Activated CD8-positive, alpha-beta T cell treated with anti-CD3 and anti-CD28 coated beads, Interleukin-2, amount 10 ng/mL, durations not matched to agents 7 days and 5 days (primary cell): ENCODE measurements around the gene SUCO. TPM values are rescaled to one million over a fixed set of nuclear protein-coding genes. Genes with fewer than 3 reads are reported as not detected.

Source experiments
- ATAC-seq: fragments of 150-1000 bp; cut with Tn5 transposase; one replicate; pipeline ENCODE4 v1.10.0; 2021; ENCODE audit warnings: moderate library complexity
- CTCF ChIA-PET: fragments of 350-600 bp; sonication (Branson Sonifier 250); formaldehyde crosslinking; loops from one replicate; lab custom pipeline; 2021; ENCODE audit warnings: antibody characterized with exemption; lab: Charles Lee
- POLR2A ChIA-PET: fragments of 350-600 bp; sonication (Branson Sonifier 250); formaldehyde crosslinking; loops from one replicate; lab custom pipeline; 2021; ENCODE audit warnings: antibody characterized with exemption; lab: Charles Lee
- DNase-seq: peaks from one replicate; pipeline ENCODE4 v3.0.0-alpha.2; 2020
- H3K27ac Mint-ChIP-seq: one replicate; pipeline ENCODE4 v1.8.0; 2021; ENCODE audit warnings: mild to moderate bottlenecking, mixed read lengths
- H3K27me3 Mint-ChIP-seq: one replicate; pipeline ENCODE4 v1.8.0; 2021; ENCODE audit warnings: low read depth, mixed read lengths
- H3K36me3 Mint-ChIP-seq: one replicate; pipeline ENCODE4 v1.8.0; 2021; ENCODE audit warnings: low read depth, mixed read lengths
- H3K4me1 Mint-ChIP-seq: one replicate; pipeline ENCODE4 v1.8.0; 2021; ENCODE audit warnings: low read depth, mixed read lengths
- H3K4me3 Mint-ChIP-seq: one replicate; pipeline ENCODE4 v1.8.0; 2021; ENCODE audit warnings: mild to moderate bottlenecking, mixed read lengths
- H3K9me3 Mint-ChIP-seq: one replicate; pipeline ENCODE4 v1.8.0; 2022; ENCODE audit warnings: mixed read lengths; ENCODE audit not compliant: insufficient read depth
- total RNA-seq, 2 experiments: library from RNA; stranded (reverse); gene quantifications; one replicate each; pipeline ENCODE4 v1.2.3, GENCODE V29; 2021

SUCO gene
- total RNA-seq, 2 experiments from 2014 or later: 38.4 to 42.6 TPM

DNA sequence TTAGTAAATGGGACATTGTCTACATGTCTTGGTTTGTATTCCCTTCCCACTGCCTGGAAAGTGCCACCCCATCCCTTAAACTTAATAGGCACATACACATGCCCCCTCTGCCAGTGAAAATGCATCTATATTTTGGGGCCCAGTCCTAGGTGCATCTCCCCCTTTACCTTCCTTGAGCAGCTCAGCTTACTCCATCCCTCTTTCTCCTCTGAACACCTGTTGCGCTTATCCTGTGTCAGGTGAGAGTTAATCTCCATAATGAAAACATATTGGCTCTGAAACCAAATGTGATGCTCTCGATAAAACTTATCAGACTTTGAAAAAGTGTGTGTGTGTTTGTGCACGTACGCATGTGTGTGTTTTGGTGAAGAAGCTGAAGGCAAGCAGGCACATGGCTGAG, 15.4 kb upstream of the SUCO start:
- POLR2A ChIA-PET: no interaction called here
- no peaks in the 10 kb centered on the region for H3K9me3 Mint-ChIP-seq
- no peaks in the 10 kb centered on the region for H3K4me1 Mint-ChIP-seq
- no peak for ATAC-seq
- H3K27me3 Mint-ChIP-seq: peaks cover 11% of the 10 kb centered on the region
- no peak for DNase-seq
- no peaks in the 10 kb centered on the region for H3K36me3 Mint-ChIP-seq
- no peak overlapping the region for H3K4me3 Mint-ChIP-seq
- CTCF ChIA-PET: no interaction called here
- no peak overlapping the region for H3K27ac Mint-ChIP-seq

DNA sequence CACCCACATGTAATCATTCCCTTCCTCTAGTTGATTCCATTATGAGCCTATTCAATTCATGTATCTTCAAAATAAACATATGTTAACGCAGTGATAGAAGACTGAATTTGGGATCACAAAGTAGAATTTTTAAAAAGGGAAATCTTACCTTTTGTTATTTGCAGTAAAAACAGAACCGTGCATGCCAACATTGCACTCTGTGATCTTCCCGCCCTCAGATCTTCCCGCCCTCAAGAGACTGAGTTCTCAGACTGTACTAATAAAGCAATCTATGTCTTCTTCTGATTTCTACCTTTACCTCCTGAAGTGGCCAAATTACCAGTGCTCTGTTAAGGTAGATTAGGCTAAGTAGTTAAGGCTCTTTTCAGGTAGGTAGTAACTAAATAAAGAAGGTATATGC, 3.6 kb upstream of the SUCO start:
- H3K4me1 Mint-ChIP-seq: peaks cover 11% of the 10 kb centered on the region
- ChIA-PET POLR2A (no interaction called here), CTCF (no interaction called here)
- DNase-seq (no peak), ATAC-seq (no peak)
- no peak overlapping the region for H3K4me3 Mint-ChIP-seq
- H3K9me3 Mint-ChIP-seq: no peaks in the 10 kb centered on the region
- H3K36me3 Mint-ChIP-seq: peaks cover 4% of the 10 kb centered on the region
- peaks cover 16% of the 10 kb centered on the region for H3K27me3 Mint-ChIP-seq
- H3K27ac Mint-ChIP-seq: no peak overlapping the region

DNA sequence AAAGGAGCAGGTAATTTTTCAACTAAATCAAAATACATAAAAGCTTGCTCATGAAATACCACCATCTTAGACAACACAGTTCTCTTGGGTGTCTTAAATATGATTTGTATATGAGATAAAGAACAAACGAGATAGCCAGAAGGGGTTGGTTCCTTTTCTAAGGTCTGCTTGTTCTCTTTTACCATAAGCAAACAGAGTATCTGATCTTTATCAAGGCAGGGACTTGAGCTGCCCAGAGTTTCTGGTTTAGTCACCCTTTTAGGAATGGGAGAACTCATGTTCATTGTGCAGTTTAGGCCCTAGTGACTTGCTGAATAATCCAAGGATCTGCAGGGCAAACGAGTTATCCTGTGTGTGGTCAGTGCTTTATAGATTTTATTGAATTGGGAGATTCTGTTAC, 3.0 kb upstream of the SUCO start:
- ATAC-seq (no peak), DNase-seq (no peak)
- H3K4me1 Mint-ChIP-seq: peaks cover 17% of the 10 kb centered on the region
- peaks cover 16% of the 10 kb centered on the region for H3K27me3 Mint-ChIP-seq
- no peak overlapping the region for H3K4me3 Mint-ChIP-seq
- ChIA-PET CTCF (interaction anchor here (1.3 kb wide), 1 partner anchor 213 kb away, joined by 4 read pairs; no protein-coding TSS in a partner anchor), POLR2A (no interaction called here)
- H3K27ac Mint-ChIP-seq: no peak overlapping the region
- no peaks in the 10 kb centered on the region for H3K9me3 Mint-ChIP-seq
- H3K36me3 Mint-ChIP-seq: peaks cover 4% of the 10 kb centered on the region

DNA sequence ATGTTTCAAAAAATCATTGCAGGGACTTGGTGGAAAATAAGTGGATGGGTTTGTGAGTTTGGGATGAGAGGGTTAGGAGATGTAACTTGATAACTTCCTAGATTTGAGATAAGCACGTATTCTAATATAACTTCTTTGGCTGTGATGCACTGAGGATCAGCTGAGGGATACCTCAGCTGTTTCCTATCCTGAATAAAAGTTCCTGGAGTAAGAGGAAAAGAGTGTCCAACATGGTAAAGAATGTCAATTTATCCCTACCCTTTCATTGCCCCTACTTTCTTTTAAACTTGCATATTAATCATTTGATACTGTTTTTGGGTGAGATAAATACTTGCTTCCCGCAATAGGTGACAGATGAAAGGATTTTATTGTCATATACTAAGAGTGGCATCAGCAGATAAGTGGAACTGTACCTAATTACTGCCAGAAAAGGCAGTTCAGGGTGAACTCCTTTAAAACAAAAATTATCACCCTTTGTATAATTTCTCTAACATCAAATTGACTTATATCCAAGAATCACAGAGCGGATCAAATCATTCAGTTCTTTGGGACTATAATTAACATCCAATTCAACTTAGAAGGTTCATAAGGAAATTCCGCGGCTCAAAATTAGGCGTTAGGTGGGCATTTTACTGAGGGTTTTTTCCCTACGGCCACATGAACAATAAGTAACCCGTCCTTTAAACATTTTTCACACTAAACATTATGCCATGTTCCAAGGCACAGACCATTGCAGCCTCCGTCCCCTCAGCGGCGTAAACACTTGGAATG, 1.4 kb upstream of the SUCO start:
- H3K27me3 Mint-ChIP-seq: peaks cover 16% of the 10 kb centered on the region
- no peak for ATAC-seq
- peak overlapping the region; percentile 89 for H3K4me3 Mint-ChIP-seq
- peaks cover 31% of the 10 kb centered on the region for H3K4me1 Mint-ChIP-seq
- CTCF ChIA-PET: interaction anchor here (0.7 to 1.5 kb wide), 11 partner anchors 7 to 529 kb away, joined by 3 to 9 read pairs (median 3); no protein-coding TSS in a partner anchor
- H3K27ac Mint-ChIP-seq: peak overlapping the region; percentile 100
- peaks cover 8% of the 10 kb centered on the region for H3K36me3 Mint-ChIP-seq
- no peak for DNase-seq
- H3K9me3 Mint-ChIP-seq: no peaks in the 10 kb centered on the region
- POLR2A ChIA-PET: interaction anchor here (1.0 to 1.2 kb wide), 5 partner anchors 11 to 195 kb away, joined by 3 to 10 read pairs (median 3); no protein-coding TSS in a partner anchor

DNA sequence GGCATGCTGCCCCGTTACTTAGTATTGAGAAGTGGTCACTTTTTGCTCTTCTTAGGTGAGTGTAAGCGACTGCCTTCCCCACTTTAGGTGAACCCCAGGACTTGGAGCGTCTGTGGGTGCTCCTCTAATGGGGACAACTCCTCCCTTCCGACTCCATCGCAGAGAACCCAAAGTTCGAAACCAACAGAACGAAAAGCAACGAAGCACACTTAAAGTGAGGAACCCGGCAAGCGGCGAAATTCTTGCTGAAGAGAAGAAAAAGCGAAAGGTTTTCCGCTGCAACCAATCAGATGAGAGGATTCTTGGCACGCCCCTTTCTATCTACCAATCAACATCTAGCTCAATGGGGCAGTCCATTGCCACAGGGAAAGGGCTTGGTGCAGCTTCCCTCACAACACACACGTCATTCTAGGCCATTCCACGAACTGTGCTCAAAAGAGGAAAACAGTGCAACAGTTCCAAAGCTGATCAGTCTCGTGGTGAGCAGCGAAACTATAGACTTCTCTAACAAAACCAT, 709 bp upstream of the SUCO start:
- Mint-ChIP-seq H3K4me1 (peaks cover 33% of the 10 kb centered on the region), H3K36me3 (peaks cover 10% of the 10 kb centered on the region), H3K27ac (peak overlapping the region; percentile 100), H3K27me3 (peaks cover 16% of the 10 kb centered on the region), H3K9me3 (no peaks in the 10 kb centered on the region), H3K4me3 (peak overlapping the region; percentile 89)
- ChIA-PET POLR2A (interaction anchor here (0.7 to 1.2 kb wide), 9 partner anchors 11 to 194 kb away, joined by 3 to 10 read pairs (median 3); no protein-coding TSS in a partner anchor), CTCF (interaction anchor here (0.8 to 1.5 kb wide), 12 partner anchors 8 to 530 kb away, joined by 3 to 9 read pairs (median 3); partner anchors contain the start of gene PIGC)
- ATAC-seq (peak; percentile 78), DNase-seq (peak; percentile 95)

DNA sequence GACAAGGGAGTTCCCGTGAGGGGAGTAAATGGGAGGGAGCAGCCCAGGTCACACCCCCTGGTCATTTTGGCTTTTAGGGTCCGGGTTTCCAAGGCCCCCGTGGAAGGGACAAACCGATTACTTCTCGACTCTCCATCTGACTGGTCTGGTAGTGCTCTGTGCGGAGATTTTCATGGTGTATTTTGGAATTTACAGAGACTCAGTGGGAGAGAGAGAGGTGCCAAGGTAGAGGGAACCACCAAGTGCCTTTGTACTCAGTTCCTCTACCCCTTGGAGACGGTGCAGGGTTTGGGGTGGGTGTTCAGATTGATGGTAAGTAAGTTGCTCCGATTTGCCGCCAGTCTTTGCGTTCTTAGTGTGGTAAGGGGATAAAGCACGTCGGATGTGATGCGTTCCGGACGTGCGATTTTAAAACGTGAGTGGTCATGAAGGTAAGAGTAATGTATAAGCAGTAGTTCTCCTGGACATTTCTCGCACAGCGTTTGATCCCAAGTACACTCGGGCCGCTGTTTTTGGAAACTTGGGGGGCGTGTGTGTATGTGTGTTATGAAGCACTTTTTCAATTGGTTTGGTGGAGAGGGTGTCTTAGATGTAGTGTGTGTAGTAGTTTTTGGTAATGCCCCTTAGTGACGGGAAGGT, 682 bp downstream of the SUCO start:
- ATAC-seq (peak; percentile 2), DNase-seq (peak; percentile 66)
- Mint-ChIP-seq H3K36me3 (peaks cover 14% of the 10 kb centered on the region), H3K27me3 (peaks cover 15% of the 10 kb centered on the region), H3K4me3 (peak overlapping the region; percentile 89), H3K9me3 (no peaks in the 10 kb centered on the region), H3K27ac (peak overlapping the region; percentile 100), H3K4me1 (peaks cover 41% of the 10 kb centered on the region)
- ChIA-PET POLR2A (interaction anchor here (1.0 kb wide), 1 partner anchor 110 kb away, joined by 3 read pairs; no protein-coding TSS in a partner anchor), CTCF (interaction anchor here (0.9 to 1.5 kb wide), 3 partner anchors 9 to 121 kb away, joined by 3 to 8 read pairs (median 3); partner anchors contain the start of gene PIGC)

DNA sequence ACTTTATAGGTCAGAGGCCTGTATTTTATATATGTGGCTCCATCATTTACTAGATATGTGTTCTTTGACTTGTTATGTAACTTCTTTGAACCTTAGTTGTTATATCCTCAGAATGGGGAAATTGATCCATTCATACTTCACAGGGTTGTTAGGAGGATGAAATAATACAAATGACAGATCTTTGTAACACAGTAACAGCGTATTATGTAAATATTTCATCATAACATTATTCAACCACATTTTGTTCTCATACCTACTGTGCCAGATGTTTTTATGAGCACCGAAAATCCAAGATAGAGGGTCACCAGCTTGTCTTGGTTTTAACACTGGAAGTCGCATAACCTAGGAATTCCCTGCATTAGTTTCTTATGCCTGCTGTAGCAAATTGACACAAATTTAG, 3.3 kb downstream of the SUCO start:
- Mint-ChIP-seq H3K36me3 (peaks cover 16% of the 10 kb centered on the region), H3K4me3 (no peak overlapping the region), H3K9me3 (no peaks in the 10 kb centered on the region), H3K27me3 (peaks cover 1% of the 10 kb centered on the region), H3K4me1 (peaks cover 46% of the 10 kb centered on the region), H3K27ac (no peak overlapping the region)
- POLR2A ChIA-PET: no interaction called here
- CTCF ChIA-PET: interaction anchor here (0.7 to 1.0 kb wide), 2 partner anchors 73 to 92 kb away, joined by 3 read pairs; no protein-coding TSS in a partner anchor
- no peak for DNase-seq
- no peak for ATAC-seq

DNA sequence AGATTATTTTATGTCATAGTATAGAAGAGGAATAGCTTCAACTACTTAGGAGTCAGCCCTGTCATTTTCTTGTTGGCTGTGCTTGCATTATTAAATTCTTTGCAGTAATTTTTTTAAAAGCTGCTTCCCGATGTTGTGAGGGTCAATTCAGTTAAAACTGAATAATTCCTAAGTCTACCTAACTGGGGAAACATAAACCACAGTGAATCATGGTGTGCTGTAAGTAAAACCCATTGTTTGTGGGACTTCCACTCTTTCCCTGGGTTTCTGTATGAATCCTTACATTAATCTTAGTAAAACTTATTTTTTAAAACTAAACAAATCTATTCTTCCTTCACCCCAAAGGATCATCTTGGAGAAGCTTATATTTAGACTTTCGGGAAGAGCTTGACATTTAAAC, 4.4 kb downstream of the SUCO start:
- Mint-ChIP-seq H3K4me1 (peaks cover 47% of the 10 kb centered on the region), H3K27ac (no peak overlapping the region), H3K4me3 (no peak overlapping the region), H3K27me3 (no peaks in the 10 kb centered on the region), H3K36me3 (peaks cover 18% of the 10 kb centered on the region), H3K9me3 (no peaks in the 10 kb centered on the region)
- ChIA-PET CTCF (interaction anchor here (0.9 kb wide), 1 partner anchor 182 kb away, joined by 5 read pairs; no protein-coding TSS in a partner anchor), POLR2A (no interaction called here)
- ATAC-seq (no peak), DNase-seq (no peak)

DNA sequence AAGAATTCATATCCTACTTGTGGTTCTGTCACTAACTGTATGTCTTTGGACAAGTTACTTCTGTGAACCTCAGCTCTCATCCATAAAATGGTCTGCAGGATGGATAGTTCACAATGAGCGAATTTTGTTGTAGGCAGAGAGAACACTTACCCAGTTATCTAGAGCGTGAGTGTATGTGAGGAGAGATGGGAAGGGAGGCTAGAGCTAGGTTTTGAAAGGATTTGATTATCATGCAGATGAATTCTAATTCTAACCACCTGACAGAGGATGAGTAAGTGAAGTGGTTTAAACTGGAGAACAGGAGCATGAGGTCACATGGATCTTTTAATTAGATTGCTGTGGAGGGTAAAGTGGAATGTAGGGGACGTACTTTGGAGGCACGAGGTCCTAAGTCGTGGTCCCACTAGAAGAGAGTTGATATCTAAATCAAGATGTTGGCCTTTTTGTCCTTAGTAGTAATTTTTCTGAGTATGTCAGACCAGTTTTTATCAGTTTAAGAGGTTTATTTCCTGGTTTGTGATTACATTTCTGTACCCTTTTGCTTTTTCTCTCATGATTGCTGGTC, 5.0 kb downstream of the SUCO start:
- DNase-seq: no peak
- no peak for ATAC-seq
- ChIA-PET CTCF (interaction anchor here (0.9 kb wide), 1 partner anchor 182 kb away, joined by 5 read pairs; no protein-coding TSS in a partner anchor), POLR2A (no interaction called here)
- no peak overlapping the region for H3K27ac Mint-ChIP-seq
- H3K4me1 Mint-ChIP-seq: peaks cover 50% of the 10 kb centered on the region
- H3K36me3 Mint-ChIP-seq: peaks cover 18% of the 10 kb centered on the region
- H3K9me3 Mint-ChIP-seq: no peaks in the 10 kb centered on the region
- H3K4me3 Mint-ChIP-seq: no peak overlapping the region
- H3K27me3 Mint-ChIP-seq: no peaks in the 10 kb centered on the region

DNA sequence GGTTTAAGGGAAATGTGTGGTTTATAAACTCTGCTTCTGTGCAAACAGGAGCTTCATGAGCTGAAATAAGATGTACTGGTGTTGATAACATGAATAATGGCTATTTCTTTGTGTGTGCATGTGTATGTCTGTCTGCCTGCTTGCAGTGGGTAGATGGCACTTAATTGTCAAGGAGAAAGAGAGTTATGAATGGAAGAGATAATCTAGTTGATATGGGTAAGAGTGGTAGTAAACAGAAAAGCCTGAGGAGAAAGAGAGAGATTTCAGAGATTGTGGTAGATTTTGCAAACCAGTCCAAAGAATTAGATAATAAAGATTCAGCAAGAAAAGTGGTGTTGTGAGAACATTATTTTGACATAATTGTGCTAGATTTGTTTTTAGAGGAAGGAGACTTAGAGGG, 7.7 kb downstream of the SUCO start:
- ChIA-PET CTCF (no interaction called here), POLR2A (no interaction called here)
- DNase-seq: no peak
- Mint-ChIP-seq H3K4me3 (no peak overlapping the region), H3K36me3 (peaks cover 13% of the 10 kb centered on the region), H3K27me3 (no peaks in the 10 kb centered on the region), H3K9me3 (no peaks in the 10 kb centered on the region), H3K4me1 (peaks cover 41% of the 10 kb centered on the region), H3K27ac (no peak overlapping the region)
- ATAC-seq: no peak

DNA sequence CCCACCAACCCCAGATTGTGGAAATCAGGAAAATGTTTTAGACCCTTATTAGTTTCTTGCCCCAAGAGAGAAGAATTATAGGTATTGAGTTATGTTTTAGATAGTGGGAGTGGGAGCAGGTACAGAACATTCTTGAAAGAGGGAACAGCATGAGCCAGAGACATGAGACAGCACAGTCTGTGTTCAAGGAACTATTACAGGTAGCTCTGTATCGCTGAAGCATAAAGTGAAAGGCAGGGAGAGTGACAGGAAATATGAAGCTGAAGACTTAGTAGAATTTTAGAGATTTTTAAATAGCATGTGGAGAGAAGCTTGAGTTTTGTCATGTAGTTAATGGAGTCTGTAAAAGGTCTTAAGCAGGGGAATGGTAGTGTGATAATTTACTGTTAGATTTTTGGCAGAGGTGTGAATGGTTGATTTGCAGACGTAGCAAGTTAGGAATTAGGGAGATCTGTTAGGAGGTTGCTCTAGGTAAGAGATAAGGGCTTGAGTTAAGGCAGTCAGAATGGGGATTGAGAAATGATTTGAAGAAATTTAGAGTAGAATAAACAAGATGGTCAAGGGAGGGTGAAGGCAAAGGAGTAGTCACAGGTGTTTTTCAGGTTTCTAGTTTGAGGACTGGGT, 11.6 kb downstream of the SUCO start:
- CTCF ChIA-PET: interaction anchor here (0.7 to 3.5 kb wide), 7 partner anchors 12 to 183 kb away, joined by 3 to 10 read pairs (median 4); no protein-coding TSS in a partner anchor
- Mint-ChIP-seq H3K27ac (no peak overlapping the region), H3K36me3 (peaks cover 2% of the 10 kb centered on the region), H3K4me3 (no peak overlapping the region), H3K27me3 (no peaks in the 10 kb centered on the region), H3K9me3 (no peaks in the 10 kb centered on the region), H3K4me1 (peaks cover 25% of the 10 kb centered on the region)
- POLR2A ChIA-PET: interaction anchor here (1.6 kb wide), 1 partner anchor 12 kb away, joined by 6 read pairs; the partner anchor contains the start of gene SUCO
- ATAC-seq: no peak
- no peak for DNase-seq
